ENCODE data around the gene SUN1. TPM values are rescaled to one million over a fixed set of nuclear protein-coding genes. Genes with fewer than 3 reads are reported as not detected.
A peak's percentile ranks its signal among the peaks of the same experiment; 100 is the strongest.
"Not testable (repeated sequence)": the region's sequence is repeated elsewhere in the genome, so short reads cannot be mapped to it uniquely, and the experiment has no call there.

SUN1 gene
- total RNA-seq, 1 donor: 118 TPM

GRCh38 chr7:914521-915194, 82.4 kb downstream of the SUN1 start:
- no peak for DNase-seq (ENCODE audit: low read depth in 2 of 3, low spot score in 2 of 3)

GRCh38 chr7:915291-916218, 83.3 kb downstream of the SUN1 start:
- DNase-seq (ENCODE audit: low read depth in 2 of 3, low spot score in 2 of 3): no peak

- DNase-seq (ENCODE audit: low read depth in 2 of 3, low spot score in 2 of 3): no peak
Measured at GRCh38 chr7:916291-916941, 84.1 kb downstream of the SUN1 start.

- no peak for DNase-seq (ENCODE audit: low read depth in 2 of 3, low spot score in 2 of 3)
Measured at GRCh38 chr7:917255-918117, 85.2 kb downstream of the SUN1 start.

- DNase-seq (ENCODE audit: low read depth in 2 of 3, low spot score in 2 of 3): no peak
Measured at GRCh38 chr7:918118-918425, 85.8 kb downstream of the SUN1 start.

GRCh38 chr7:918441-919113, 86.3 kb downstream of the SUN1 start:
- DNase-seq (ENCODE audit: low read depth in 2 of 3, low spot score in 2 of 3): no peak

- DNase-seq (ENCODE audit: low read depth in 2 of 3, low spot score in 2 of 3): no peak
Measured at GRCh38 chr7:919114-919442, 86.8 kb downstream of the SUN1 start.

- no peak for DNase-seq (ENCODE audit: low read depth in 2 of 3, low spot score in 2 of 3)
Measured at GRCh38 chr7:919924-920341, 87.7 kb downstream of the SUN1 start.

- no peak for DNase-seq (ENCODE audit: low read depth in 2 of 3, low spot score in 2 of 3)
Measured at GRCh38 chr7:920351-921070, 88.2 kb downstream of the SUN1 start.

GRCh38 chr7:921071-921461, 88.8 kb downstream of the SUN1 start:
- DNase-seq (ENCODE audit: low read depth in 2 of 3, low spot score in 2 of 3): no peak

GRCh38 chr7:921581-922333, 89.5 kb downstream of the SUN1 start:
- no peak for DNase-seq (ENCODE audit: low read depth in 2 of 3, low spot score in 2 of 3)

- DNase-seq (ENCODE audit: low read depth in 2 of 3, low spot score in 2 of 3): no peak
Measured at GRCh38 chr7:922334-923107, 90.2 kb downstream of the SUN1 start.

GRCh38 chr7:923108-924041, 91.1 kb downstream of the SUN1 start:
- DNase-seq (ENCODE audit: low read depth in 2 of 3, low spot score in 2 of 3): peak; percentile 70 to 97 (median 96)

- not testable (repeated sequence) for DNase-seq (ENCODE audit: low read depth in 2 of 3, low spot score in 2 of 3)
Measured at GRCh38 chr7:924042-924441, 91.8 kb downstream of the SUN1 start.

Data from hematopoietic multipotent progenitor cell (in vitro differentiated cells).